ENCODE measurements around the gene VWA3A.
"Not testable (repeated sequence)": the region's sequence is repeated elsewhere in the genome, so short reads cannot be mapped to it uniquely, and the experiment has no call there.

VWA3A gene

DNA sequence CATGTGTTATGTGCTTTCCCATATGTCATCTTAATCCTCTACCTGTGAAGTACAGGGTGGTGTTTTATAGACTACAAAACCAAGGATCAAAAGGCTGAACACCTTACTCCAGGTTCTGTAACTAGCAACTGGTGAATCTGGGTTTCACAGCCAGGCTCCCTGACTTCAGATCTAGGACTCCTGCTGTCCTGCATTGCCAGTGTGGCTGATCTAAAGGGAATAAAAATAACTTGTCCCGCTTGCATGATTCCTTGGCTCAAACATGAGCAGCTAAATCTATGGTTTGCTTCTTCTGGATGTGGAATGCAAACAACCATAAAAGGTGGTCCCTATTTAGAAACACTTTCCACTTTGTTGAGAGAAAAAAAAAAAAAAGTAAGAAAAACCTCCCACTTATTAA is 3.7 kb upstream of the VWA3A start:
- DNase-seq = no peak

DNA sequence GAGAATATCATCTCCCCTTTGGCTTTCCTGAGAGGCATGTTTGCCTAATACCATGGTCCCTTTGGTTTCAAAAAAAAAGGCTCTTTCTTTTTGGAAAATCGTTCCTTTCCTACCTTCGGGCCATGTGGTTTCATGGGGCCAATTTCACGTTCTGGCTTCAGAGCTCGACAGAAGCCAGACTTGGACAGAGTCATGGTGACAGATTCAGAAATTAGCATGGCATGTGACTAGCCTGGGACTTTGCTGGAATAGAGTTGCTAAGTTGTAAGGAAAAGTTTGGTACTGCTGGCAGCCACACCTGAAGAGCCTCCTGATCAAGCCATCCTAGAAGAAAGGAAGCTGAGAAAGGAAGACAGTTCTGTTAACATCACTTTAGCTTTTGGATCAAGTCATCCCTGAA is 2.4 kb upstream of the VWA3A start:
- DNase-seq = no peak

DNA sequence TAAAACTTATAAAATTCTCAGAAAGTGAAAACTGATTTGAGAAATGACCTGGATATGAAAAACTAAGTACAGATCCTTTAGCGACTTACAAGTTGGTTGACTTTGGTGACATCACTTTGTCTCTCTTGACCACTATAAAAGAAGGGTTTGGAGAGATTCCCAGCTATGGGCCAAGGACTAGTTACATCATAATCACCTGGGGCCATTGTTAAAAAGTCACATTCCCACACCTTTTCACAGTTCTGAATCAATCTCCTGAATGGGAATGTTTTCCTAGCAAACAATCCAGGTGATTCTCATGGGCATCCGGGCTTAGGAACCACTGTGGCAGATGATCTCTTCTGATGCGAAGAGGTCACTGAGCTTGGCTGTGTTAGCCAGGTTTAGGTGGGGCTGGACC is 620 bp upstream of the VWA3A start:
- DNase-seq = no peak

DNA sequence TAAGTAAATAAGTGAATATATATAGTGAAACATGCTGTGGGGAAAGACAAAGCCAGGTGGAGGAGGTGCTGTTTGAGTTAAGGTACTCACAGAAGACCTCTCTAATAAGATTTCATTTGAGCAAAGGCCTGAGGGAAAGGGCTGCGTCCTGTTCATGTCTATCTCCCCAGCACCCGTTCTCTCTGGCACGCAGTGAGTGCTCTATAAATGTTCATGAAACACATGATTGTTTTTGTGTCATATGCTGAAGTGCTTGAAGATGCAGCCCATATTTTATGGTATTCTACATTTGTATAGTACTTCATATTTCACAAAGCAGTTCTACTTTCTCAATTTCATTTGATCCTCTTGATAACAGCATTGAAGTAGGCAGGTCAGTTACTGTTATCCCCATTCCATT is 990 bp downstream of the VWA3A start:
- DNase-seq = no peak

DNA sequence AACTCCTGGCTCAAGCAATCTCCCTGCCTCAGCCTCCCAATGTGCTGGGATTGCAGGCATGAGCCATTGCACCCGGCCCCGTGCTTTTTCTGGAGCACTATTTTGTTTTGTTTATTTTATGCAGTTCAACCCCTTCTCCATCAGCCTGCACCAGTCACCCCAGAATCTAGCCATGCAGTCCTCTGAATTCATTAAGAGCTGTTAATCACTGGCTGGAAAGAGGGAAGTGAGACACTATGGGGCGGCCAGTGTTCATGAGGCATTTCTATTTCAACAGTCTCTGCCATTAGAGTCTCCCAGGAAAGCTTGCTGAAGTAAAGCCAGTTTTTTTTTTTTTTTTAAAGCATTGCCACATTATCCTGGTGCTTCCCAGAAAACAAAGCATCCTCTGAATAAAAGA is 1.7 kb downstream of the VWA3A start:
- no peak for DNase-seq

DNA sequence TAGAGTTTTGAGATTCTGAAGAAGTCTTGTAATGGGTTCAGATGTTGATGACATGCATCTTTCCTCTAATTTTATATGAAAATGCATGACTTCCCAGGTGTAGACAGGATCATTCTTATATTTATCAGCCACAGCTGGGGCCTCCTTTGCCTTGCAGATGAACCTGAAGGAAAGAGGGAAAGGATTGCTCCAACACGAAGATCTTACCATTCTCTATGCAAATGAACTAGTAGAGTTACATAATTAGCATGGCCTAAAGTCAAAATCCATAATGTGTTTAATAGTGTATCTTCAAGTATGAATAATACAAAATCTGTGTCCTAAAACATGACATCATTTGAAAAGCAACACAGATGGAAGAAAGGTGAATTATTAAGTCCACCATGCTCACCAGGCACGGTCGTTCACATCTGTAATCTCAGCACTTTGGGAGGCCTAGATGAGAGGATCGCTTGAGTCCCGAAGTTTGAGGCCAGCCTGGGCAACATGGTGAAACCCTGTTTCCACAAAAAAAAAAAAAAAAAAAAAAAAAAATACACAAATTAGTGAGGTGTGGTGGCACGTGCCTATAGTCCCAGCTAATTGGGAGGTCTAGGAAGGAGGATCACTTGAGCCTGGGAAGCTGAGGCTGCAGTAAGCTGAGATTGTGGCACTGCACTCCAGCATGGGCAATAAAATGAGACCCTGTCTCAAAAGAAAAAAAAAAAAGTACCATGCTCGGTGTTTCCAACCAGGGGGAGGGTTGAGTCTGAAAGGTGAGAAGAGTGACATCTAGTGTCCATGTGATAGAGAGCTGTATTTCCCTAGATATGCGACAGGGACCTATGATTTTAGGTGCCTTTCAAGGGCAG is 6.3 kb downstream of the VWA3A start:
- peak; percentile 31 to 67 for DNase-seq

DNA sequence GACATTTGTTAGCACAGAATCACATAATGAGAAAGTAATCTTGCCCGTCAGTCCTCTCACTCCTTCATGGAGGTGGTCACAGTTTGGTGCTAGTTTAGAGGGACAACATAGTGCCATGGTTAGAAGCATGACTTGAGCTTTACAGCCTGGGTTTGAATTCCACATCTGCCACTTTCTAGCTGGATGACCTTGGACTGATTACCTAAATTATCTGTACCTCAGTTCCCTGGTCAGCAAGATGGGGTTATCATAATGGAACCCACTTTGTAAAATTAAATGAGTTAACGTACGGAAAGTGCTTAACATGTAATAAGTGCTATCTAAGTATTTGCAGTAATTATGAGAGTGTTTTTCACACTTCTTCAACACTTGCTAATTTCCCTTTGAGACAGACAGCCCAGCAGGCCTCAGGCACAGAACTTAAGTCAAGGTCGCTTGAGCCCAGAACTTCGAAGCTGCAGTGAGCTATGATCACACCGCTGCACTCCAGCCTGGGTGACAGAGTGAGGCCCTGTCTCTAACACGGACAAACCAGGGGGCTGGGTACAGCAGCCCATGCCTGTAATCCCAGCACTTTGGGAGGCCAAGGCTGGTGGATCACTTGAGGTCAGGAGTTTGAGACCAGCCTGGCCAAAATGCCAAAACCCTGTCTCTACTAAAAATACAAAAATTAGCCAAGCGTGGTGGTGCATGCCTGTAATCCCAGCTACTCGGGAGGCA is 7.1 kb downstream of the VWA3A start:
- no peak for DNase-seq

DNA sequence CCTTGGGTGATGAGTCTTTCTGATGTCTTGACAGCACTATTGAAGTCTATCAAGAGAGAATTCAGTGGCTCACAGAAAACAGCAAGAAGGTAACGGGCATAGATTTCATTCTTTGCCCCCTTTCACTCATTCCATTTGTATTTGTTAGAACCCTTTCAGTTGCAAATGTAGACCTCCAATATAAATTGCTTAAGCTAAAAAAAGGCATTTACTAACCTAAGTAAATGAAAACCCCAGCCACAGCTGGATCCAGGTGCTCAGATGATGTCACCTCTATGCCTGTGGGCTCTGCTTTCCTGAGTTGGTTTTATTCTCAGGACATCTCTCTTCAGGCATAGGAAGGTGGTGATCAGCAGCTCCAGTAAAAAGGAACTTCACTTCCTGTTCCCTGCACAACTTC is 11.1 kb downstream of the VWA3A start:
- DNase-seq = no peak

DNA sequence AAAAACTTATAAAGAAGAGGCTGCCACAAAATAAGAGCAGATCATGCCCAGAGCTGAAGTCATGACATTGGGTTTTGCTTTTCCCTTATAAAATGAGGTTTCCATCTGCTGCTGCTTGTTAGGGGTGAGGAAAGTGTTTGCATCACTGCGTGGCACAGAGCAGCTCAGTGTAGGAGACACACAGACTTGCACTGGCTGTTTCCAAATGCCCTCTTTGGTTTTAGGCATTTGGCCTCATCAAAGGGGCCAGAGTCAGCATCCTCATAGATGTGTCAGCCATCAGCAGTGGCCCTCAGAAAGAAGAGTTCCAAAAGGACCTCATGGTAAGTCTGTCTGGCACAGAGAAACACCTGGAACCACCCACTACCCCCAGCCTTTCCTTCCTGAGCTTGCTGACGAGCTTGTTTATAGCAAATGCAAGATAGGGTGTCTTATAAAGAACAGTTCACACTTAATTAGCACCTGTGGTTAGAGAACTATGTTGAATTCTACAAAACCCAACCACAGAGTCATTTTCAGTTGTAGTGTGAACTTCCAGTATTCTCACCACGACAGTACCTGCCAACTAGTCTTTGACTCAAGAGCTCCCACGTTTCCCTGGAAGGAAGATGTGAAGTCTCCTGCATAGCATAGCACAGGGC is 17.0 kb downstream of the VWA3A start:
- no peak for DNase-seq

DNA sequence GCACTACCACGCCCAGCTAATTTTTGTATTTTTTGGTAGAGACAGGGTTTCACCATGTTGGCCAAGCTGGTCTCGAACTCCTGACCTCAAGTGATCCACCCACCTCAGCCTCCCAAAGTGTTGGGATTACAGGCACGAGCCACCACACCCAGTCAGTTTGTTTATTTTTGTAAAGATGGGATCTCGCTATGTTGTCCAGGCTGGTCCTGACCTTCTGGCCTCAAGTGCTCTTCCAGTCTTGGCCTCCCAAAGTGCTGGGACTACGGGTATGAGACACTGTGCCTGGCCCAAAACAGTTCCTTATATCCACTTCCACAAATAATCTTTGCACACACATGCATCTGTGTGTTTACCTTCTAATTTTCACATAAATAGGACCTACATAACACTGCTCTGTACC is 19.3 kb downstream of the VWA3A start:
- not testable (repeated sequence) for DNase-seq

DNA sequence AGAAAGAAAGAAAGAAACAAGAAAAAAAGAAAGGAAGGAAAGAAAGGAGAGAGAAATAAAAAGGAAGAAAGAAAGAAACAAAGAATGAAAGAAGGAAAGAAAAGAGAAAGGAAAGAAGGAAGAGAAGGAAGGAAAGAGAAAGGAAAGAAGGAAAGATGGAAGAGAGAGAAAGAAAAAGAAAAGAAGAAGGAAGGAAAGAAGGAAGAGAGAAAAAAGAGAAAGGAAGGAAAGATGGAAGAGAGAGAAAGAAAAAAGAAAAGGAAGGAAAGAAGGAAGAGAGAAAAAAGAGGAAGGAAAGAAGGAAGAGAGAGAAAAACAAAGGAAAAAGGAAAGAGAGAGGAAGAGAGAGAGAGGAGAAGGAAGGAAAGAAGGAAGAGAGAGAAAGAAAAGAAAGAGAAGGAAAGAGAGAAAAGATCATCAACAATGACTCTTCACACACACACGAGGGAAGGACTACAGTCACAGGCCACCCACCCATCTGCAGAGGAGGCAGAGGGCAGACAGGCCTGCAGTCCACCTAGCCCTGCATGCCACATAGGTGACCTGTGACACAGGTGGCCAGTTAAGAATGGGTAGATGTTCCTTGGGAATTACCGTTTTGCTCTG is 23.9 kb downstream of the VWA3A start:
- no peak for DNase-seq

DNA sequence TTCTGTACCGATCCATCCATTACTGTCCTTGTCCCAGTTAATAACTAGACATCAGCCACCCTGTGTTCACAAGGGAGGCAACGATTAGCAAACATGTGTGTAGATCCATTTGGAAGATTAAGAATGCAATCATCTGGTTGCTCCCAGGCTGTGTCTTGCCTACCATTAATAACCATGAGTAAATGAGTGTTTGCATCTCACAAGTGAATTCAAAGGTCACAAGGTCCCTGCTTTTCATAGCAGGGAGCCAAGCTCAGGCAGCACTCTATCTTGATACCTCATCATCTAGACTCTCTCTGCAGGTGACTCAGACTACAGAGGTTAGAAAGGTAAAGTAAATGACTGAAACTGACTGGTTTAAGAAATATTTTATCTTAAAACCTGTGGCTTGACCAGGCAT is 25.3 kb downstream of the VWA3A start:
- no peak for DNase-seq

DNA sequence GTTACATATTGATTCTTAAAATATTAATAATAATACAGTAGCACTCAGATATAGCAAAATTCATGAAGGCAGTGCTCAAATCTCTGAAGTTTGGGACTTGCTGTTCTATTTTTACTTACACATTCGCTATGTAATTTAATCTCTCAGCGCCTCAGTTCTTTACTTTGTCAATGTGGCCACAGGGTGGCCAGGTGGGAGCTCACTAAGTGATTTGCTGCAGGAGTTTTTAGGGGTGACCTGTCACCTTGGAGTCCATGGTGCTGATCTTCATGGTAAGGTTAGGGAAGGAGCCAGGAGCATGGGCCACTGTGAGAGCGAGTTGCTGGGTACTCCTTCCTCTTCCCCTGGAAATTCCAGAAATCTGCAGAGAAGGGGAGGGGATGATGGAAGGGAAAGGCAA is 28.1 kb downstream of the VWA3A start:
- no peak for DNase-seq

DNA sequence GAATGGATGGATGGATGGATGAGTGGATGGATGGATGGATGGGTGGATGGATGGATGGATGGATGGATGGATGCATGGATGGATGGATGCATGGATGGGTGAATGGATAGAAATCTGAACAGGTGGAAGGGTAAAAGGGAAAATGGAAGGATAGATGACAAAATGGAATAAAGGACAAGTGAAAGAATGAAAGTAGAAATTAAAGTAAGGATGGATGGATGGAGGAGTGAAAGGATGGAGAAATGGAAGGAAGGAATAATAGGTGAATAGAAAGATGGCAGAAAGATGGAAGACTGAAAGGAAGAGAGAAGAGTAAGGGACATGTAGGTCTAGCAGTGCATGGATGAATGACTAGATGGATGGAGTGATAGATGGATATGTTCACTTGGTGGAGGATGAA is 29.9 kb downstream of the VWA3A start:
- no peak for DNase-seq

DNA sequence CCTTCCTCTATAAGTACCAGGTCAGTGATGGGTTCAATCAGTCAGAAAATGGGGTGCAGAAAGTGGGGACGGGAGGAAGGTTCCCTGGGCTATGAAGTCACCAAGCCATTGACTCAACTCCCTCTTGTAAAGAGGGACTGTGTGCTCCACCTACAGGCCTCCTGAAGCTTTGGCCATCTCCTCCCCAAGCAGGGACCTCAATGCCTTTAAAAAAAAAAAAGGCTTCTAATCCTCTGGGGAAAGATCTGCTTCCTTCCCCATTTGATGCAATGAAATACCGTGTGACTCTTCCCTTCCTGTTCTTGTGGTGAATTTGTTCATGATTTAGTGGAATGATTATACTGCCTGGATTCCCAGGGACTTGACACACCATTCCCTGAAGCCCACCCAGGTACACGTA is 30.8 kb downstream of the VWA3A start:
- no peak for DNase-seq

DNA sequence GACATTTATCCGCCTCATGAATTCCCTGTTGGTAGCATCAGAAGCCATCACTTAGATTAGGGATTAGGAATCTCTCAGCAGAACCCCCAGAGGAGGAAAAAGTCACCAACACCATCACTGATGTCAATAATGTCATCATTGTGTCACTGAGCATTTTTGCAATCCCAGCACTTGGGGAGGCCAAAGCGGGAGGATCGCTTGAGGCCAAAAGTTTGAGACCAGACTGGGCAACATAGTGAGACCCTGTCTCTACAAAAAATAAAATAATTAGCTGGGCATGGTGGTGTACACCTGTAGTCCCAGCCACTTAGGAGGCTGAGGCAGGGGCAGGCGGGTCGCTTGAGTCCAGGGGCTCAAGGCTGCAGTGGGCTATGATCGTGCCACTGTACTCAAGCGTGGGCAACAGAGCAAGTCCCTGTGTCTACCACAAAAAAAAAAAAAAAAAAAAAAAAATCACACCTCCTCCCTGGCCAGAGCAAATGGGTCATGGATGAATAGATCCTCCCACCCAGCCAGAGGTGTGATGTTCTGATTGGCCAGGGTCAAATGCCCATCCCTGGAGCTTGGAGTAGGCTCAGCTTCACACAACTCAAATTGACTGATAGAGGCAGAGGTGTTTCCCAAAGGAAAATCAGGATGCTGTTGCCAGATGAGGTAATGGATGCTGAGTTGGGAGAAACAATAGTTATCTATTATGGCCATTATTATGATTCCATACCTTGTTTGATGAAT is 31.6 kb downstream of the VWA3A start:
- no peak for DNase-seq

DNA sequence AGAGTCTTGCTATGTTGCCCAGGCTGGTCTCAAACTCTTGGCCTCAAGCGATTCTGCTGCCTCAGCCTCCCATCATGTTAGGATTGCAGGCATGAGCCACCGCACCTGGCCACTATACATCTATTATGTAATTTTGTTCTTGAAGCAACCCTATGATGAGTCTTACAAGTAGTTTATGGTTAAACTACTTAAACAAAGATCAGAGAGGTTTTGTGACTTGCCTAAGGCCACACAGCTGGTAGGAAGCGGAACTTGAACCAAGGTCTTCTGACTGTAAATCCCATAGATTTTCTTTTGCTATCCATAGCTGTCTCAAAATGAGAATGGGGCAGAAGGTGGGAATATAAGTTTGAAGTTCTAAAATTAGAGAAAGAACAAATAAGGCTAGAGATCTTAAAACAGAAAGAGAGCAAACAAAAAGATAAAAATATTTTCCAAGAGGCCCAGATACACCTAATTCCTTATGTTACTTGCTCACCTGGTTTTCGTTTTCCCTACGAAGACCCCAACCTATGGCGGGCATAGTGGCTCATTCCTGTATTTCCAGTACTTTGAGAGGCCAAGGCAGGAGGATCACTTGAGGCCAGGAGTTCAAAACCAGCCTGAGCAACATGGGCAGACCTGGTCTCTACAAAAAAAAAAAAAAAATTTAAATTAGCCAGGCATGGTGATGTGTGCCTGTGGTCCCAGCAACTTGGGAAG is 32.4 kb downstream of the VWA3A start:
- no peak for DNase-seq

DNA sequence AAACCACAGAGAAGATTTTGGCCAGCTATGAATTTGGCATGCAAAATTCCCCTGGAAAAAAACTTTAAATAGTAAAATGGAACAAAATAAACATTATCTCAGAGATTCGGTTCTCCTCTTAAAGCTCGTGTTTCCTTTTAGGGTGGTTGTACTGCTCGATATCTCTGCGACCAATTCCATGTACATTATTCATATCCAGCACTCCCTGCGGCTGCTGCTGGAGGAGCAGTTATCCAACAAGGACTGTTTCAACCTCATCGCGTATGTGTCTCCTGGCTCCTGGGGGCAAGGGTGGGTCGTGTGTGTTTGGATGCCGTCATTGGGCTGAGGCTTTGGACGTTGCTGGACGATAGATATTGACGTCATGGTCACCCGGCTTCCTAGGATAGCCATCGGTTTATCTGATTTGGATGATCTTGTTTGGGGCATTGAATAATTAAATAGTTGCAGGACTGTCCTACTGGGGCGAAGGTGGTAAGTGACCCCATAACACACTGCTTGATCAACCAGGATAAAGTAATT is 33.8 kb downstream of the VWA3A start:
- DNase-seq = no peak

DNA sequence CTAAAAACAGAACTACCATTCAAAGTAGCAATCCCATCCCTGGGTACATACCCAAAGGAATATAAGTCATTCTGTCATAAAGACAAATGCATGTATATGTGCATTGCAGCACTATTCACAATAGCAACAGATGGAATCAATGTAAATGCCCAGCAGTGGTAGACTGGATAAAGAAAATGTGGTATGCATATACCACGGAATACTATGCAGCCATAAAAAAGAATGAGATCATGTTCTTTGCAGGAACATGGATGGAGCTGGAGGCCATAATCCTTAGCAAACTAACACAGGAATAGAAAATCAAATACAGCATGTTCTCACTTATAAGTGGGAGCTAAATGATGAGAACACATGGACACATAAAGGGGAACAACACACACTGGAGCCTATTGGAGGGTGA is 36.2 kb downstream of the VWA3A start:
- not testable (repeated sequence) for DNase-seq

DNA sequence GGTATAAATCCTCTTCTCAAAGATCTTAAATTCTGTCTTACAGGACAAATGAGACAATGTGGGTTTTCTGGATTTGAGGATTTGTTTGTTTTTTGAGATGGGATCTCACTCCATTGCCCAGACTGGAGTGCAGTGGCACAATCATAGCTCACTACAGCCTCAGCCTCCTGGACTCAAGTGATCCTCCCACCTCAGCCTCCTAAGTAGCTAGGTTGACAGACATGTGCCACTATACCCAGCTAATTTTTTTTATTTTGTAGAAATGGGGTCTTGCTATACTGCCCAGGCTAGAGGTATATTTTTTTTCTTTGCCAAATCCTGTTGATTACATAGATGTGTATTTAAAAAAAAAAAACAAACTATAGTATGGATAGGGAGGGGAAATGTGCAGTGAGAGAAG is 38.2 kb downstream of the VWA3A start:
- no peak for DNase-seq

DNA sequence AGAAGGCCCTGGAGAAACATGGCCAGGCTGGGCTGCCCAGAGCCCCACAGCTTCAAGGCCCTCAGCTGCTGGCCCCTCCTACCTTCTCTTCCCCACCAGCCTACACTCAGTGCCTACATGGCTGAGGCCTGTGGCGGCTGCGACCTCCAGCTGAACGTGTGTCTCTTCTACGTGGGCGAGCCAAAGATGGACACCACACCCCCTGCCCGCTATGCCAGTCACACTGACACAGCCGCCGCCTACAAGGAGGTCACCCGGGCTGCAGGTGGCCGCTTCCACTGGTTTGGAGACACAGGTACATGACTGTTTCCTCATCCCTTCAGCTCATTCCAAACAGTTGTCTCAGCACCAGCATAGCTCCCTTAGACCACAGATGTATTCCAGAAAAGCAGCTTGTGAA is 40.5 kb downstream of the VWA3A start:
- no peak for DNase-seq

DNA sequence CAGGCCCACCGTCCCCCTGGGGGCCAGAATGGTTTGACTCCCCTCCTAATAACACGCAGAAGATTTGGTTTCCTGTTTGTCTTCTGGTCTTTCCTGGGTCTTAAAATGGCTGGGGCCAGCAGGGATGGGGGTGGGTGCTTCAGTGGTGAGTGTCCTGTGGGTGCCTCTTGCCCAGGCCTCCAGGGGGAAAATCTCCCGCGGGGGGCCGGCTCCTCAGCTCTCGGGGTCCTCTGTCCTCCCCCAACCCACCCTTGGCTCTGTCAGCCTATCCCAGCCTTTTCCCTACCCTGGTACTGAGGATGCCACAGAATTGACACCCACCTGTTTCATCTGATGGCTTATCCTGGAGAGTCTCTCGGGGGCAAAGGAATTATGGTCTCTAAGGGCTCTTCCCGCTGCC is 46.1 kb downstream of the VWA3A start:
- DNase-seq = no peak
